IPS-18c (cell line): ENCODE measurements around the gene PSMG1.
"Not testable (repeated sequence)": the region's sequence is repeated elsewhere in the genome, so short reads cannot be mapped to it uniquely, and the experiment has no call there.

Experiments
- H3K4me3 ChIP-seq: 2 replicates; pipeline ENCODE4 v1.7.0; 2013; ENCODE audit warnings: low read depth, mild to moderate bottlenecking, low read length, moderate library complexity; ENCODE audit not compliant: insufficient read depth
- H3K9me3 ChIP-seq: one replicate; pipeline ENCODE4 v1.6.1; 2013; ENCODE audit warnings: mild to moderate bottlenecking, low read length, moderate library complexity; ENCODE audit not compliant: control insufficient read depth, insufficient read depth

The PSMG1 gene

GRCh38 chr21:39175154-39175553, 8.1 kb downstream of the PSMG1 start:
- no peak overlapping the region for H3K4me3 ChIP-seq
- H3K9me3 ChIP-seq = no peaks in the 10 kb centered on the region

GRCh38 chr21:39173716-39174680, 9.3 kb downstream of the PSMG1 start:
- Histone ChIP-seq H3K4me3 (no peak overlapping the region), H3K9me3 (no peaks in the 10 kb centered on the region)

- Histone ChIP-seq H3K4me3 (no peak overlapping the region), H3K9me3 (no peaks in the 10 kb centered on the region)
These were observed 13.3 kb downstream of the PSMG1 start for GRCh38 chr21:39169906-39170305.

- H3K9me3 ChIP-seq = no peaks in the 10 kb centered on the region
- H3K4me3 ChIP-seq = no peak overlapping the region
These were observed 14.5 kb downstream of the PSMG1 start for GRCh38 chr21:39168800-39169199.

GRCh38 chr21:39164523-39164922, 18.7 kb downstream of the PSMG1 start:
- no peaks in the 10 kb centered on the region for H3K9me3 ChIP-seq
- H3K4me3 ChIP-seq = no peak overlapping the region

- H3K9me3 ChIP-seq = no peaks in the 10 kb centered on the region
- no peak overlapping the region for H3K4me3 ChIP-seq
These were observed 22.2 kb downstream of the PSMG1 start for GRCh38 chr21:39161064-39161463.

- no peaks in the 10 kb centered on the region for H3K9me3 ChIP-seq
- H3K4me3 ChIP-seq = no peak overlapping the region
These were observed 23.7 kb downstream of the PSMG1 start for GRCh38 chr21:39159342-39160063.

- H3K4me3 ChIP-seq, H3K9me3 ChIP-seq: not testable (repeated sequence)
These were observed 26.0 kb downstream of the PSMG1 start for GRCh38 chr21:39157241-39157640.

GRCh38 chr21:39156024-39156423, 27.2 kb downstream of the PSMG1 start:
- H3K9me3 ChIP-seq = no peaks in the 10 kb centered on the region
- H3K4me3 ChIP-seq = no peak overlapping the region

GRCh38 chr21:39155578-39155977, 27.7 kb downstream of the PSMG1 start:
- no peaks in the 10 kb centered on the region for H3K9me3 ChIP-seq
- no peak overlapping the region for H3K4me3 ChIP-seq

- Histone ChIP-seq H3K4me3 (no peak overlapping the region), H3K9me3 (no peaks in the 10 kb centered on the region)
These were observed 29.4 kb downstream of the PSMG1 start for GRCh38 chr21:39153842-39154241.

- Histone ChIP-seq H3K9me3 (no peaks in the 10 kb centered on the region), H3K4me3 (no peak overlapping the region)
These were observed 29.9 kb downstream of the PSMG1 start for GRCh38 chr21:39153373-39153772.

- no peak overlapping the region for H3K4me3 ChIP-seq
- H3K9me3 ChIP-seq = no peaks in the 10 kb centered on the region
These were observed 31.0 kb downstream of the PSMG1 start for GRCh38 chr21:39152271-39152670.

GRCh38 chr21:39150877-39151276, 32.4 kb downstream of the PSMG1 start:
- Histone ChIP-seq H3K9me3 (no peaks in the 10 kb centered on the region), H3K4me3 (no peak overlapping the region)

- Histone ChIP-seq H3K9me3 (no peaks in the 10 kb centered on the region), H3K4me3 (no peak overlapping the region)
These were observed 32.9 kb downstream of the PSMG1 start for GRCh38 chr21:39150316-39150715.

- Histone ChIP-seq H3K4me3 (no peak overlapping the region), H3K9me3 (no peaks in the 10 kb centered on the region)
These were observed 33.4 kb downstream of the PSMG1 start for GRCh38 chr21:39149882-39150281.

- no peaks in the 10 kb centered on the region for H3K9me3 ChIP-seq
- H3K4me3 ChIP-seq = no peak overlapping the region
These were observed 34.3 kb downstream of the PSMG1 start for GRCh38 chr21:39148975-39149374.

- Histone ChIP-seq H3K9me3 (no peaks in the 10 kb centered on the region), H3K4me3 (no peak overlapping the region)
These were observed 39.1 kb downstream of the PSMG1 start for GRCh38 chr21:39144191-39144590.
